ENCODE data around the gene CBFA2T3. TPM values are rescaled to one million over a fixed set of nuclear protein-coding genes. Genes with fewer than 3 reads are reported as not detected.

The CBFA2T3 gene
- total and polyA plus RNA-seq, 10 donors: 8.4 to 59.8 (median 26.3) TPM

GRCh38 chr16:88995746-88996535, 18.9 kb upstream of the CBFA2T3 start:
- no peak overlapping the region for H3K4me3 ChIP-seq
- TF ChIP-seq CTCF (IDR thresholded peaks at IDR 0.05 in 8 of 11, conservative IDR thresholded peaks at IDR 0.05 in 3 of 11) (no peak), POLR2A (IDR thresholded peaks at IDR 0.05) (no peak), POLR2AphosphoS5 (IDR thresholded peaks at IDR 0.05) (no peak)
- peaks cover 0 to 38% (median 29%) of the 10 kb centered on the region in 8 donors for H3K9me3 ChIP-seq
- H3K27ac ChIP-seq: no peak overlapping the region
- no peak for DNase-seq
- H3K36me3 ChIP-seq: no peaks in the 10 kb centered on the region
- WGBS, 5 donors: 86 to 93% (median 89%) methylated on average over 17 to 28 of the region's 28 CpGs
- intact Hi-C loops (cut with DNase I; ENCODE audit: low total_unique reads): no loop called here
- H3K4me1 ChIP-seq: peaks cover 7 to 38% (median 20%) of the 10 kb centered on the region in 6 donors
- H3K27me3 ChIP-seq (replicated peaks in 1 of 7): peaks cover 0 to 44% (median 0%) of the 10 kb centered on the region in 7 donors

GRCh38 chr16:88995194-88995593, 18.2 kb upstream of the CBFA2T3 start:
- no peak overlapping the region for H3K27ac ChIP-seq
- H3K4me3 ChIP-seq: no peak overlapping the region
- TF ChIP-seq POLR2AphosphoS5 (IDR thresholded peaks at IDR 0.05): no peak
- peaks cover 0 to 37% (median 0%) of the 10 kb centered on the region in 7 donors for H3K27me3 ChIP-seq (replicated peaks in 1 of 7)
- intact Hi-C loops (cut with DNase I; ENCODE audit: low total_unique reads): no loop called here
- WGBS, 5 donors: 84 to 86% (median 85%) methylated on average over 16 of the region's 16 CpGs
- no peaks in the 10 kb centered on the region for H3K36me3 ChIP-seq
- DNase-seq: no peak
- H3K4me1 ChIP-seq: peaks cover 7 to 31% (median 19%) of the 10 kb centered on the region in 6 donors
- peaks cover 0 to 31% (median 23%) of the 10 kb centered on the region in 8 donors for H3K9me3 ChIP-seq

GRCh38 chr16:88994695-88995094, 17.7 kb upstream of the CBFA2T3 start:
- Histone ChIP-seq H3K27ac (no peak overlapping the region), H3K9me3 (peaks cover 0 to 27% (median 23%) of the 10 kb centered on the region in 8 donors), H3K4me1 (peaks cover 7 to 31% (median 19%) of the 10 kb centered on the region in 6 donors), H3K4me3 (no peak overlapping the region), H3K36me3 (no peaks in the 10 kb centered on the region), H3K27me3 (replicated peaks in 1 of 7) (peaks cover 0 to 40% (median 0%) of the 10 kb centered on the region in 7 donors)
- 58 to 65% (median 62%) methylated on average over 11 to 12 of the region's 12 CpGs for WGBS, 5 donors
- intact Hi-C loops (cut with DNase I; ENCODE audit: low total_unique reads): no loop called here
- DNase-seq: no peak
- TF ChIP-seq POLR2AphosphoS5 (IDR thresholded peaks at IDR 0.05) (no peak), CTCF (IDR thresholded peaks at IDR 0.05 in 8 of 11, conservative IDR thresholded peaks at IDR 0.05 in 3 of 11) (no peak), POLR2A (IDR thresholded peaks at IDR 0.05) (no peak)

GRCh38 chr16:88993946-88994600, 17.1 kb upstream of the CBFA2T3 start:
- no peak for DNase-seq

More at GRCh38 chr16:88993946-88994600, 17.1 kb upstream of the CBFA2T3 start:
- 73 to 81% (median 77%) methylated on average over 14 to 19 of the region's 19 CpGs for WGBS, 5 donors
- Histone ChIP-seq H3K36me3 (no peaks in the 10 kb centered on the region), H3K4me3 (no peak overlapping the region), H3K9me3 (peaks cover 0 to 25% (median 22%) of the 10 kb centered on the region in 8 donors), H3K27ac (no peak overlapping the region), H3K4me1 (peaks cover 7 to 36% (median 23%) of the 10 kb centered on the region in 6 donors), H3K27me3 (replicated peaks in 1 of 7) (peaks cover 0 to 45% (median 0%) of the 10 kb centered on the region in 7 donors)
- TF ChIP-seq POLR2AphosphoS5 (IDR thresholded peaks at IDR 0.05) (no peak), CTCF (IDR thresholded peaks at IDR 0.05 in 8 of 11, conservative IDR thresholded peaks at IDR 0.05 in 3 of 11) (no peak), POLR2A (IDR thresholded peaks at IDR 0.05) (no peak)
- intact Hi-C loops (cut with DNase I; ENCODE audit: low total_unique reads): no loop called here

Data from spleen (tissue), 11 donors.